H9 (cell line): ENCODE results near the gene RFFL. TPM values are rescaled to one million over a fixed set of nuclear protein-coding genes. Genes with fewer than 3 reads are reported as not detected.
A peak's percentile ranks its signal among the peaks of the same experiment; 100 is the strongest.

Source experiments
- DNase-seq: peaks from one replicate; pipeline ENCODE4 v3.0.0-alpha.2; 2017
- H2AFZ ChIP-seq: one replicate; pipeline ENCODE4 v1.6.1; 2013; ENCODE audit warnings: mild to moderate bottlenecking, low read length, control low read depth, moderate library complexity
- H2AK5ac ChIP-seq: 2 replicates; pipeline ENCODE4 v1.6.1; 2013; ENCODE audit warnings: low read length, control low read depth, mixed read lengths; ENCODE audit not compliant: insufficient read length
- H2BK120ac ChIP-seq: one replicate; pipeline ENCODE4 v1.6.1; 2013; ENCODE audit warnings: low read depth, mild to moderate bottlenecking, low read length, control low read depth, inconsistent platforms; ENCODE audit not compliant: poor library complexity, severe bottlenecking
- H2BK12ac ChIP-seq: 2 replicates; pipeline ENCODE4 v1.6.1; 2013; ENCODE audit warnings: low read length, control low read depth, mixed read lengths, low read depth; ENCODE audit not compliant: insufficient read length
- H2BK15ac ChIP-seq: 2 replicates; pipeline ENCODE4 v1.6.1; 2013; ENCODE audit warnings: low read depth, low read length, control low read depth
- H2BK20ac ChIP-seq: one replicate; pipeline ENCODE4 v1.6.1; 2013; ENCODE audit warnings: low read depth, mild to moderate bottlenecking, low read length, control low read depth, inconsistent platforms; ENCODE audit not compliant: poor library complexity, severe bottlenecking
- H2BK5ac ChIP-seq: 2 replicates; pipeline ENCODE4 v1.6.1; 2013; ENCODE audit warnings: low read length, control low read depth, mixed read lengths; ENCODE audit not compliant: insufficient read length
- H3K14ac ChIP-seq: 2 replicates; pipeline ENCODE4 v1.6.1; 2013; ENCODE audit warnings: low read length, control low read depth; ENCODE audit not compliant: insufficient read depth
- H3K18ac ChIP-seq: 2 replicates; pipeline ENCODE4 v1.6.1; 2013; ENCODE audit warnings: low read depth, mild to moderate bottlenecking, mixed read lengths, low read length, control low read depth; ENCODE audit not compliant: insufficient read length
- H3K23ac ChIP-seq: 2 replicates; pipeline ENCODE4 v1.6.1; 2013; ENCODE audit warnings: low read length, control low read depth, mixed read lengths, low read depth; ENCODE audit not compliant: insufficient read length
- H3K23me2 ChIP-seq: 2 replicates; pipeline ENCODE4 v1.6.1; 2013; ENCODE audit warnings: low read depth, mild to moderate bottlenecking, mixed read lengths, low read length, control low read depth; ENCODE audit not compliant: insufficient read length, poor library complexity, severe bottlenecking
- H3K27ac ChIP-seq: 2 replicates; pipeline ENCODE4 v1.5.1; 2013; ENCODE audit warnings: low read length, control low read depth, mixed read lengths, low read depth; ENCODE audit not compliant: insufficient read length
- H3K27me3 ChIP-seq: 2 replicates; pipeline ENCODE4 v1.6.1; 2013; ENCODE audit warnings: low read length, control low read depth, inconsistent platforms; ENCODE audit not compliant: insufficient read depth
- H3K4ac ChIP-seq: 2 replicates; pipeline ENCODE4 v1.6.1; 2013; ENCODE audit warnings: low read depth, mild to moderate bottlenecking, control low read depth, inconsistent platforms, low read length, moderate library complexity
- H3K4me1 ChIP-seq: 2 replicates; pipeline ENCODE4 v1.6.1; 2013; ENCODE audit warnings: low read length, control low read depth, inconsistent platforms; ENCODE audit not compliant: insufficient read depth
- H3K4me2 ChIP-seq: 2 replicates; pipeline ENCODE4 v1.6.1; 2013; ENCODE audit warnings: low read length, control low read depth, mixed read lengths; ENCODE audit not compliant: insufficient read length, insufficient read depth
- H3K56ac ChIP-seq: 2 replicates; pipeline ENCODE4 v1.6.1; 2013; ENCODE audit warnings: low read depth, mild to moderate bottlenecking, mixed read lengths, low read length, control low read depth; ENCODE audit not compliant: insufficient read length
- H3K79me1 ChIP-seq: 2 replicates; pipeline ENCODE4 v1.6.1; 2013; ENCODE audit warnings: low read depth, mild to moderate bottlenecking, moderate library complexity, low read length, control low read depth, inconsistent platforms; ENCODE audit not compliant: insufficient read depth, poor library complexity, severe bottlenecking
- H3K79me2 ChIP-seq: 2 replicates; pipeline ENCODE4 v1.6.1; 2013; ENCODE audit warnings: low read length, control low read depth, inconsistent platforms; ENCODE audit not compliant: insufficient read depth
- H3K9ac ChIP-seq: 2 replicates; pipeline ENCODE4 v1.6.1; 2013; ENCODE audit warnings: low read length, control low read depth, mixed read lengths; ENCODE audit not compliant: insufficient read length; ENCODE audit errors: extremely low read depth
- H3K9me3 ChIP-seq: one replicate; pipeline ENCODE4 v1.6.1; 2013; ENCODE audit warnings: low read depth, low read length, inconsistent platforms; ENCODE audit not compliant: control insufficient read depth
- H3T11ph ChIP-seq: one replicate; pipeline ENCODE4 v1.6.1; 2013; ENCODE audit warnings: mild to moderate bottlenecking, low read length, control low read depth, inconsistent platforms
- H4K20me1 ChIP-seq: one replicate; pipeline ENCODE4 v1.6.1; 2013; ENCODE audit not compliant: control insufficient read depth, insufficient read length, insufficient read depth
- H4K5ac ChIP-seq: 2 replicates; pipeline ENCODE4 v1.6.1; 2013; ENCODE audit warnings: low read depth, mild to moderate bottlenecking, mixed read lengths, low read length, control low read depth; ENCODE audit not compliant: insufficient read length
- H4K8ac ChIP-seq: replicated peaks from 2 replicates; pipeline ENCODE4 v1.6.1; 2013; ENCODE audit warnings: low read length, control low read depth, mixed read lengths, low read depth; ENCODE audit not compliant: insufficient read length
- H4K91ac ChIP-seq: 2 replicates; pipeline ENCODE4 v1.6.1; 2013; ENCODE audit warnings: low read depth, mild to moderate bottlenecking, moderate library complexity, mixed read lengths, low read length, control low read depth; ENCODE audit not compliant: insufficient read length
- H3K27ac Mint-ChIP-seq, 3 experiments: 2 replicates in 2 of 3; 3 replicates in 1 of 3; pipeline ENCODE4 v1.8.0; 2020 to 2021; ENCODE audit warnings: mixed read lengths in 3 of 3, mild to moderate bottlenecking in 1 of 3, moderate library complexity in 1 of 3
- H3K27me3 Mint-ChIP-seq: 2 replicates; pipeline ENCODE4 v1.8.0; 2021; ENCODE audit warnings: low read depth, mild to moderate bottlenecking, moderate library complexity, mixed read lengths
- H3K36me3 Mint-ChIP-seq, 3 experiments: 2 replicates in 2 of 3; 3 replicates in 1 of 3; pipeline ENCODE4 v1.8.0; 2020 to 2021; ENCODE audit warnings: low read depth in 3 of 3, mixed read lengths in 3 of 3; ENCODE audit not compliant: insufficient read depth in 1 of 3
- H3K4me1 Mint-ChIP-seq, 2 experiments: 2 replicates each; pipeline ENCODE4 v1.8.0; 2020; ENCODE audit warnings: mixed read lengths in 2 of 2
- H3K4me3 Mint-ChIP-seq, 2 experiments: 2 replicates in 1 of 2; 3 replicates in 1 of 2; pipeline ENCODE4 v1.8.0; 2020 to 2021; ENCODE audit warnings: mild to moderate bottlenecking in 2 of 2, mixed read lengths in 2 of 2, moderate library complexity in 1 of 2
- H3K9me3 Mint-ChIP-seq, 2 experiments: 2 replicates in 1 of 2; 3 replicates in 1 of 2; pipeline ENCODE4 v1.8.0; 2020; ENCODE audit warnings: mild to moderate bottlenecking in 2 of 2, mixed read lengths in 2 of 2, moderate library complexity in 1 of 2
- WGBS: extraction: QIAGEN DNeasy Blood & Tissue Kit; methylation state at CpG from one replicate; pipeline ENCODE4 v1.1.7; 2013; ENCODE audit warnings: missing lambda C conversion rate, low lambda C conversion rate, mixed read lengths; ENCODE audit not compliant: insufficient read length; ENCODE audit errors: extremely low coverage; 5-methylcytosine and 5-hydroxymethylcytosine counted together
- total RNA-seq: library from RNA; stranded (reverse); gene quantifications from 2 replicates; pipeline ENCODE4 v1.2.1, GENCODE V29; 2021
- TF ChIP-seq, protein P1 (sequence below): fragments of 200-600 bp; sonication (generic); conservative IDR thresholded peaks from 3 replicates; pipeline ENCODE4 v1.8.0; 2021; ENCODE audit warnings: antibody characterized with exemption, mild to moderate bottlenecking

Gene RFFL
- total RNA-seq, 1 experiment from 2014 or later: 21.1 TPM

DNA sequence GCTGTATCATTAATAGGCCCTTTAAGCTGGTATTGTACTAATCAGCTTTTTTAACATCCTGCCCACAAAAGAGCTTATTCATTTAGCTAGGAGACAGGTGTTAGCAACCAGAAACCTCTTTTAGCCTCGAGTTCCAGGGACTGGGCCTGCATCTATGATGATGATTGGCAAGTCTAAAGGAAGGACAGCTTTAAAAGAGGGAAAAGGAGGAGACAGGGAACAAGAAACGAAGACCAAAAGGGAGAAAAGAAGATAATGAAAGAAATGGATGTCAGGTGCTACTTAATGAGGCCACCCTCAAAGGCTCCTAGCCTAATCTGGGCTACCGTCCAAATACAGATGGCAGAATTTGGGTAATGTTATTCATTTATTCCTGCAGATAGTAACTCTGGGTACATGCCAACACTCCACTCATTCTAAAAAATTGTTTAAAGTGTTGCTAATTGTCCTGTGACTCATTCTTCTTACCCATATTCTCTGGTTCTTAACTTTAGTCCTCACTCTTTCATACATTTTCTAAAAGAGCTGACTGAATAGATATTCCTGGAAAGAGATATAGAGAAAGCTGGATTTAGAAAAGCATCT lies 18.7 kb upstream of the RFFL start:
- Histone ChIP-seq H3K23ac (no peak overlapping the region), H3K27me3 (no peaks in the 10 kb centered on the region), H2BK15ac (no peak overlapping the region), H2BK120ac (no peak overlapping the region), H3T11ph (no peak overlapping the region), H4K91ac (no peak overlapping the region), H2AFZ (no peak overlapping the region), H4K20me1 (no peaks in the 10 kb centered on the region), H3K79me1 (peaks cover 2% of the 10 kb centered on the region), H3K14ac (no peak overlapping the region), H4K8ac (no peak overlapping the region), H3K23me2 (no peaks in the 10 kb centered on the region), H3K9ac (no peak overlapping the region), H3K79me2 (0 out of 2 replicates have a peak, but pooled peaks cover 2% of the 10 kb centered on the region), H3K4me2 (no peak overlapping the region), H3K4me1 (peaks cover 12% of the 10 kb centered on the region; the same call in 1 of the 2 replicates), H3K9me3 (no peaks in the 10 kb centered on the region), H4K5ac (no peak overlapping the region), H3K4ac (no peak overlapping the region), H2BK5ac (no peak overlapping the region), H3K56ac (no peak overlapping the region), H3K18ac (no peak overlapping the region), H2AK5ac (no peak overlapping the region), H2BK12ac (no peak overlapping the region), H3K27ac (no peak overlapping the region), H2BK20ac (no peak overlapping the region)
- H3K9me3 Mint-ChIP-seq: no peaks in the 10 kb centered on the region
- H3K36me3 Mint-ChIP-seq: no peaks in the 10 kb centered on the region
- no peak overlapping the region for H3K4me3 Mint-ChIP-seq
- no peak for DNase-seq
- peaks cover 59% of the 10 kb centered on the region in 2 experiments for H3K4me1 Mint-ChIP-seq
- TF ChIP-seq, protein P1, sequence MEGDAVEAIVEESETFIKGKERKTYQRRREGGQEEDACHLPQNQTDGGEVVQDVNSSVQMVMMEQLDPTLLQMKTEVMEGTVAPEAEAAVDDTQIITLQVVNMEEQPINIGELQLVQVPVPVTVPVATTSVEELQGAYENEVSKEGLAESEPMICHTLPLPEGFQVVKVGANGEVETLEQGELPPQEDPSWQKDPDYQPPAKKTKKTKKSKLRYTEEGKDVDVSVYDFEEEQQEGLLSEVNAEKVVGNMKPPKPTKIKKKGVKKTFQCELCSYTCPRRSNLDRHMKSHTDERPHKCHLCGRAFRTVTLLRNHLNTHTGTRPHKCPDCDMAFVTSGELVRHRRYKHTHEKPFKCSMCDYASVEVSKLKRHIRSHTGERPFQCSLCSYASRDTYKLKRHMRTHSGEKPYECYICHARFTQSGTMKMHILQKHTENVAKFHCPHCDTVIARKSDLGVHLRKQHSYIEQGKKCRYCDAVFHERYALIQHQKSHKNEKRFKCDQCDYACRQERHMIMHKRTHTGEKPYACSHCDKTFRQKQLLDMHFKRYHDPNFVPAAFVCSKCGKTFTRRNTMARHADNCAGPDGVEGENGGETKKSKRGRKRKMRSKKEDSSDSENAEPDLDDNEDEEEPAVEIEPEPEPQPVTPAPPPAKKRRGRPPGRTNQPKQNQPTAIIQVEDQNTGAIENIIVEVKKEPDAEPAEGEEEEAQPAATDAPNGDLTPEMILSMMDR: no peak
- no CpG with 5 or more reads among the region's 3 CpGs for WGBS
- H3K27ac Mint-ChIP-seq: peak overlapping the region; percentile 3 to 21 (median 7); a peak in 2 of 7 replicates
- H3K27me3 Mint-ChIP-seq: no peaks in the 10 kb centered on the region; the same call in 1 of the 2 replicates
